Smooth muscle cell (in vitro differentiated cells): ENCODE data around the gene ASIC2. TPM values are rescaled to one million over a fixed set of nuclear protein-coding genes. Genes with fewer than 3 reads are reported as not detected.

Experiments used
- DNase-seq: peaks from one replicate; lab custom pipeline; 2025; ENCODE audit not compliant: unreplicated experiment; lab: John Stamatoyannopoulos, UW
- H2AFZ ChIP-seq: fragments of 200-600 bp; sonication (generic); 2 replicates; pipeline ENCODE4 v1.6.0; 2016; ENCODE audit warnings: antibody characterized with exemption, low read depth, mild to moderate bottlenecking
- H3F3A ChIP-seq: fragments of 200-600 bp; sonication (generic); 2 replicates; pipeline ENCODE4 v1.6.0; 2017; ENCODE audit warnings: antibody characterized with exemption, low read depth
- H3K27ac ChIP-seq: fragments of 200-600 bp; sonication (generic); 2 replicates; pipeline ENCODE4 v1.5.1; 2016; ENCODE audit warnings: low read depth, mild to moderate bottlenecking
- H3K27me3 ChIP-seq: fragments of 200-600 bp; sonication (generic); 2 replicates; pipeline ENCODE4 v1.6.1; 2016; ENCODE audit warnings: low read depth, mild to moderate bottlenecking
- H3K36me3 ChIP-seq: fragments of 200-600 bp; sonication (generic); 2 replicates; pipeline ENCODE4 v1.5.1; 2016; ENCODE audit warnings: low read depth
- H3K4me1 ChIP-seq: fragments of 200-600 bp; sonication (generic); 2 replicates; pipeline ENCODE4 v1.5.1; 2016; ENCODE audit warnings: low read depth
- H3K4me2 ChIP-seq: fragments of 200-600 bp; sonication (generic); 2 replicates; pipeline ENCODE4 v1.6.0; 2016; ENCODE audit warnings: mild to moderate bottlenecking
- H3K4me3 ChIP-seq: fragments of 200-600 bp; sonication (generic); 2 replicates; pipeline ENCODE4 v1.5.1; 2016; ENCODE audit warnings: mild to moderate bottlenecking
- H3K79me2 ChIP-seq: fragments of 200-600 bp; sonication (generic); 2 replicates; pipeline ENCODE4 v1.6.0; 2016; ENCODE audit warnings: low read depth, mild to moderate bottlenecking
- H3K9ac ChIP-seq: fragments of 200-600 bp; sonication (generic); 2 replicates; pipeline ENCODE4 v1.6.0; 2016; ENCODE audit warnings: low read depth
- H3K9me3 ChIP-seq: fragments of 200-600 bp; sonication (generic); replicated peaks from 2 replicates; pipeline ENCODE4 v1.5.1; 2016; ENCODE audit warnings: low read depth
- H4K20me1 ChIP-seq: fragments of 200-600 bp; sonication (generic); 2 replicates; pipeline ENCODE4 v1.6.0; 2016; ENCODE audit warnings: low read depth
- WGBS: methylation state at CpG from one replicate; pipeline ENCODE4 v1.1.7; 2016; ENCODE audit warnings: low lambda C conversion rate; 5-methylcytosine and 5-hydroxymethylcytosine counted together
- polyA plus RNA-seq: library from polyadenylated mRNA; unstranded; fragments of >200 nt; fragmentation: Nextera tagmentation; extraction: Ambion mirVana; gene quantifications from 2 replicates; pipeline ENCODE4 v1.2.1, GENCODE V29; 2016
- total RNA-seq: library from RNA; depleted of rRNA; stranded (reverse); fragments of >200 nt; gene quantifications from 2 replicates; pipeline ENCODE4 v1.2.3, GENCODE V29; 2014
- TF ChIP-seq, protein P1 (sequence below): fragments of 200-600 bp; sonication (generic); IDR thresholded peaks from 2 replicates; pipeline ENCODE4 v1.5.1; 2017; ENCODE audit warnings: borderline replicate concordance, mild to moderate bottlenecking, antibody characterized with exemption; ENCODE audit not compliant: insufficient read depth, poor library complexity, severe bottlenecking

ASIC2 gene
- total and polyA plus RNA-seq, 2 experiments from 2014 or later: 0.18 to 0.23 TPM

DNA sequence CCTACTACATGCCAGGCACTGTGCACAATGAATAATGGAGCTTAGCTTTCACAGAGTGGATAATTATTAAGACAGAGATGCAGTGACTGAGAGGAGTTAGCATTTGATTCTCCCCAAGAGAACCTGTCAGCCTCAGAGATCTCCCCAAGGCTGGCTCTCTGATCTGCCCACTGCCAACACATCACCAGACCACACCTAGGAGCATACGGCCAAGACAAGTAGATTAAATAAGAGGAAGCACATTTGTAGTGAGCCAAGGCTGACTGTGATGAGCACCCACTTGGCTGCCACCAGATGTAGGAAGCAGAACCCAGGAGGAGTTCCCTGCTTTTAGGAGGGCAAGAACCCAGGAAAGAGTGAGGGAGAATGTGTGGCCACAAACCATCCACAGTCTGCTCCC is 171.3 kb downstream of the ASIC2 start:
- no peaks in the 10 kb centered on the region for H3K36me3 ChIP-seq
- DNase-seq: no peak
- no peak overlapping the region for H3K4me2 ChIP-seq
- H3K9me3 ChIP-seq: no peaks in the 10 kb centered on the region
- H3K4me1 ChIP-seq: no peaks in the 10 kb centered on the region
- no peaks in the 10 kb centered on the region for H4K20me1 ChIP-seq
- H3K79me2 ChIP-seq: no peaks in the 10 kb centered on the region
- 76% methylated on average over 1 of the region's 1 CpG for WGBS
- H3K27me3 ChIP-seq: peaks cover 35% of the 10 kb centered on the region
- H3F3A ChIP-seq: no peaks in the 10 kb centered on the region
- no peak overlapping the region for H3K27ac ChIP-seq
- no peak overlapping the region for H2AFZ ChIP-seq
- TF ChIP-seq, protein P1, sequence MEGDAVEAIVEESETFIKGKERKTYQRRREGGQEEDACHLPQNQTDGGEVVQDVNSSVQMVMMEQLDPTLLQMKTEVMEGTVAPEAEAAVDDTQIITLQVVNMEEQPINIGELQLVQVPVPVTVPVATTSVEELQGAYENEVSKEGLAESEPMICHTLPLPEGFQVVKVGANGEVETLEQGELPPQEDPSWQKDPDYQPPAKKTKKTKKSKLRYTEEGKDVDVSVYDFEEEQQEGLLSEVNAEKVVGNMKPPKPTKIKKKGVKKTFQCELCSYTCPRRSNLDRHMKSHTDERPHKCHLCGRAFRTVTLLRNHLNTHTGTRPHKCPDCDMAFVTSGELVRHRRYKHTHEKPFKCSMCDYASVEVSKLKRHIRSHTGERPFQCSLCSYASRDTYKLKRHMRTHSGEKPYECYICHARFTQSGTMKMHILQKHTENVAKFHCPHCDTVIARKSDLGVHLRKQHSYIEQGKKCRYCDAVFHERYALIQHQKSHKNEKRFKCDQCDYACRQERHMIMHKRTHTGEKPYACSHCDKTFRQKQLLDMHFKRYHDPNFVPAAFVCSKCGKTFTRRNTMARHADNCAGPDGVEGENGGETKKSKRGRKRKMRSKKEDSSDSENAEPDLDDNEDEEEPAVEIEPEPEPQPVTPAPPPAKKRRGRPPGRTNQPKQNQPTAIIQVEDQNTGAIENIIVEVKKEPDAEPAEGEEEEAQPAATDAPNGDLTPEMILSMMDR: no peak
- H3K4me3 ChIP-seq: no peak overlapping the region
- no peak overlapping the region for H3K9ac ChIP-seq

DNA sequence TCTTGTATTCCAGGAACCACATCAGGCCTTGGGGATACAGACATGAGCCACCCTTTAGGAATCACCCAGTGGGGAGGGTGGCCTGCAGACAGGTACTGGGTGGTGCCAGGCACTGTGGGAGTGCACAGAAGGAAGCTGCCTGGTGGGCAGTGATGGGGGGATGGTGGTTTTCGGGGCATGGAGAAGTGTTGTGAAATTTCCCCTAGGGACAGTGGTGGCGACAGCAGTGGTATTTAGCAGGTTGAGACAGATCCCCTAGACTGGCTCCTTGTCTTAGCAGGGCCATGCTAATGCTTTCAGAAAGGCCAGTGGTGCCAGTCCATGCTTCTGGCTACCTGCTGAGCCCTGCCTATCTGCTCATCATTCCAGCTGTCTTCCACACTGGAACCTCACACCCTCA is 171.8 kb downstream of the ASIC2 start:
- no peak overlapping the region for H2AFZ ChIP-seq
- peaks cover 35% of the 10 kb centered on the region for H3K27me3 ChIP-seq
- H3K4me3 ChIP-seq: no peak overlapping the region
- no peaks in the 10 kb centered on the region for H3F3A ChIP-seq
- no peak overlapping the region for H3K27ac ChIP-seq
- TF ChIP-seq, protein P1: no peak
- DNase-seq: no peak
- H4K20me1 ChIP-seq: no peaks in the 10 kb centered on the region
- 83% methylated on average over 2 of the region's 2 CpGs for WGBS
- no peaks in the 10 kb centered on the region for H3K36me3 ChIP-seq
- no peaks in the 10 kb centered on the region for H3K79me2 ChIP-seq
- H3K9ac ChIP-seq: no peak overlapping the region
- no peak overlapping the region for H3K4me2 ChIP-seq
- no peaks in the 10 kb centered on the region for H3K4me1 ChIP-seq
- no peaks in the 10 kb centered on the region for H3K9me3 ChIP-seq

DNA sequence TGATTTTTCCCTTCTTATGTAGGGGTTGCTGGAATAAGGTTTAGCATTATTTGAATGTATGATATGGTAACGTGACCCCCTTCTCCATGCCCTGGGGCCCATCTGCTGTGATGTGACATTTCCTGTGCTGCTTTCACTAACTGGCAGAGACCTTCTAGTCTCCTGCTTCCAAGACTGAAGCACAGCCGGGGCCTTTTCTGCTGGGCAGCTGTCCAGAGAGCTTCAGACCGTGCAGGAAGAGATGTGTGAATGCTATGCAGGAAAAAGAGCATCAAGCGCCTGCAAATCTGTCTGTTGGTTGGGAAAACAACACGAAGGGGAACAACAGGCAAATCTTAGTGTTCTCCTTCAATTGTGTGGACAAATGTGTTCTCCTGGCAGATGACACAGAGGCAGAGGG is 173.0 kb downstream of the ASIC2 start:
- no peak overlapping the region for H3K9ac ChIP-seq
- no peak overlapping the region for H3K4me3 ChIP-seq
- TF ChIP-seq, protein P1: no peak
- no peaks in the 10 kb centered on the region for H3K36me3 ChIP-seq
- no peaks in the 10 kb centered on the region for H3K4me1 ChIP-seq
- no peak overlapping the region for H3K27ac ChIP-seq
- H3K4me2 ChIP-seq: no peak overlapping the region
- H3K9me3 ChIP-seq: no peaks in the 10 kb centered on the region
- peaks cover 35% of the 10 kb centered on the region for H3K27me3 ChIP-seq
- no peaks in the 10 kb centered on the region for H3K79me2 ChIP-seq
- no peaks in the 10 kb centered on the region for H3F3A ChIP-seq
- no peak overlapping the region for H2AFZ ChIP-seq
- DNase-seq: no peak
- no peaks in the 10 kb centered on the region for H4K20me1 ChIP-seq
- WGBS: 71% methylated on average over 5 of the region's 5 CpGs

DNA sequence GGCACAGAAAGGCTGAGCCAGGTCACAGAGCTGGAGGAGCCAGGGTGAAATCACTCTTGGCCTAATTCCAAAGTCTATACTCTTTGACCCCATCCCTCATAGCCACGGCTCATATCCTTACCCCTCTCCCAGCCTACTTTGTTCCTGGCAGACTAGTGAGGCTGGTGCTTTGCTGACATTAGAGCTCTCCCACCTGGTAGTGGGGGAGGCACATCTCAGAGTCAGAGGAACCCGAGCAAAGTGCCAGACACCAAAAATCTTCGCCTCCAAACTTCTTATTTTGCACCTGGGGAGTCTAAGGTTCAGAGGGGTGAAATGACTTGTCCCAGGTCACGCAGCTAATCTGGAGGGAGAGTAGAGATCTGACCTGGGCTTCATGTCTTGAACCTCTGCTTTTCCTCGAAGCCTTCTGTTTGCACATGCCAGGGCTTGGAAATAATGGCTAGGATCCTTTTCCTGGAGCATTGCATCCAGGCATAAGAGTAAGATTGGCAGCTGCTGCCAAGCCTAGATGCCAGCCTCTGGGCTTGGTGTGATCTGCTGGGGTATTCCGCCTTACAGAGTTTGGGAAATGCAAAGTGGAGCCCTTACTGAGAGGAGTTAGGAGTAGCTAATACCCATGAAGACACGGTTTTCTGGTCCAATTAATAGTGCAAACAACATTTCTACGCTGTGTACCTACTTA is 174.6 kb downstream of the ASIC2 start:
- TF ChIP-seq, protein P1: no peak
- H3K9ac ChIP-seq: no peak overlapping the region
- no peaks in the 10 kb centered on the region for H3K9me3 ChIP-seq
- H2AFZ ChIP-seq: no peak overlapping the region
- no peaks in the 10 kb centered on the region for H3K79me2 ChIP-seq
- no peaks in the 10 kb centered on the region for H3K36me3 ChIP-seq
- 80% methylated on average over 8 of the region's 8 CpGs for WGBS
- H4K20me1 ChIP-seq: no peaks in the 10 kb centered on the region
- no peaks in the 10 kb centered on the region for H3K4me1 ChIP-seq
- peaks cover 26% of the 10 kb centered on the region for H3K27me3 ChIP-seq
- no peak overlapping the region for H3K4me2 ChIP-seq
- no peaks in the 10 kb centered on the region for H3F3A ChIP-seq
- H3K27ac ChIP-seq: no peak overlapping the region
- DNase-seq: no peak
- H3K4me3 ChIP-seq: no peak overlapping the region
